GM18526 (cell line): Measurements from ENCODE around the gene GATB.

Experiments used
- POLR2A ChIP-seq: IDR thresholded peaks from 3 replicates; pipeline ENCODE4 v1.6.1; 2011; ENCODE audit not compliant: insufficient read length; ENCODE audit errors: extremely low read depth

GATB gene

GRCh38 chr4:151721916-151722315 is 38.9 kb downstream of the GATB start:
- no peak for TF ChIP-seq POLR2A

GRCh38 chr4:151721466-151721865 is 39.3 kb downstream of the GATB start:
- no peak for TF ChIP-seq POLR2A

- no peak for TF ChIP-seq POLR2A
Measured at GRCh38 chr4:151719956-151720334, 40.9 kb downstream of the GATB start.

GRCh38 chr4:151718984-151719955 is 41.5 kb downstream of the GATB start:
- TF ChIP-seq POLR2A: no peak

- no peak for TF ChIP-seq POLR2A
Measured at GRCh38 chr4:151717909-151718628, 42.7 kb downstream of the GATB start.

- no peak for TF ChIP-seq POLR2A
Measured at GRCh38 chr4:151717314-151717713, 43.5 kb downstream of the GATB start.

- no peak for TF ChIP-seq POLR2A
Measured at GRCh38 chr4:151716324-151716723, 44.5 kb downstream of the GATB start.

- TF ChIP-seq POLR2A: no peak
Measured at GRCh38 chr4:151715881-151716280, 44.9 kb downstream of the GATB start.

- no peak for TF ChIP-seq POLR2A
Measured at GRCh38 chr4:151712777-151713176, 48.0 kb downstream of the GATB start.

GRCh38 chr4:151711646-151712045 is 49.2 kb downstream of the GATB start:
- no peak for TF ChIP-seq POLR2A

- no peak for TF ChIP-seq POLR2A
Measured at GRCh38 chr4:151709587-151709986, 51.2 kb downstream of the GATB start.

GRCh38 chr4:151709071-151709470 is 51.7 kb downstream of the GATB start:
- no peak for TF ChIP-seq POLR2A

- TF ChIP-seq POLR2A: no peak
Measured at GRCh38 chr4:151708100-151708499, 52.7 kb downstream of the GATB start.

GRCh38 chr4:151703401-151703800 is 57.4 kb downstream of the GATB start:
- no peak for TF ChIP-seq POLR2A

- no peak for TF ChIP-seq POLR2A
Measured at GRCh38 chr4:151702256-151702655, 58.6 kb downstream of the GATB start.
